Adrenal gland (tissue), 12 donors: ENCODE results near the gene MEF2C. TPM values are rescaled to one million over a fixed set of nuclear protein-coding genes. Genes with fewer than 3 reads are reported as not detected.

Experiments used
- DNase-seq, 7 donors: peaks; one replicate each; pipeline ENCODE4 v3.0.0-alpha.2; 2019 to 2020
- H3K27ac ChIP-seq, 5 donors: fragments of 200-600 bp; sonication (generic) in 4 of 5; 1 replicate in 3 of 5; 2 replicates in 2 of 5; pipeline versions ENCODE4 v1.5.1 to v1.8.0; 2016 to 2020; ENCODE audit warnings: mild to moderate bottlenecking in 1 of 5
- H3K27me3 ChIP-seq: fragments of 200-600 bp; 2 replicates; pipeline ENCODE4 v1.8.0; 2021
- H3K36me3 ChIP-seq, 2 donors: fragments of 200-600 bp; replicated peaks in 1 of 2; 1 replicate in 1 of 2; 2 replicates in 1 of 2; pipeline versions ENCODE4 v1.5.1 to v1.8.0; 2018 to 2022
- H3K4me1 ChIP-seq, 2 donors: fragments of 200-600 bp; replicated peaks in 1 of 2; 1 replicate in 1 of 2; 2 replicates in 1 of 2; pipeline versions ENCODE4 v1.5.1 to v1.8.0; 2018 to 2021
- H3K4me3 ChIP-seq, 4 donors: fragments of 200-600 bp; sonication (generic) in 3 of 4; one replicate each; pipeline ENCODE4 v1.5.1; 2016 to 2018
- H3K9me3 ChIP-seq, 3 donors: fragments of 200-600 bp; sonication (generic) in 1 of 3; replicated peaks in 1 of 3; 1 replicate in 2 of 3; 2 replicates in 1 of 3; pipeline versions ENCODE4 v1.5.1 to v1.8.0; 2016 to 2021
- POLR2A ChIP-seq, 2 donors: fragments of 450-650 bp; IDR thresholded peaks; one replicate each; pipeline ENCODE4 v1.6.1; 2017; ENCODE audit warnings: antibody characterized with exemption in 2 of 2, mild to moderate bottlenecking in 2 of 2, moderate library complexity in 1 of 2
- WGBS, 4 donors: extraction: QIAGEN DNeasy Blood & Tissue Kit in 2 of 4; methylation state at CpG; one replicate each; pipeline versions ENCODE4 v1.1.5 to v1.1.7; 2013 to 2017; 5-methylcytosine and 5-hydroxymethylcytosine counted together
- intact Hi-C, 2 donors: fragments of 100-400 bp; cut with DNase I; formaldehyde crosslinking; loops; one replicate each; pipeline versions ENCODE4 v1.14.1 to v1.15.0; 2022 to 2023
- polyA plus RNA-seq, 3 donors: library from polyadenylated mRNA; stranded (reverse); fragments of 200-250 nt in 2 of 3; fragments of 350-450 nt in 1 of 3; fragmentation: Illumina TruSeq in 1 of 3; extraction: RNeasy Lipid Tissue Mini Kit (QIAGEN cat#74804) in 1 of 3; gene quantifications; one replicate each; pipeline ENCODE4 v1.2.3, GENCODE V29; 2013 to 2014
- total RNA-seq, 9 donors: library from RNA; depleted of rRNA in 4 of 9; stranded (reverse); fragments of >200 nt in 4 of 9; fragments of 120-200 nt in 1 of 9; fragmentation: NEBNext Ultra II Directional in 1 of 9; extraction: Animal tissue kit (Norgen Biotek cat#: 25700) in 1 of 9; gene quantifications; one replicate each; pipeline versions ENCODE4 v1.1.0 to v1.2.4, GENCODE V29; 2013 to 2023
- TF ChIP-seq, protein P1 (sequence below), 6 experiments: fragments of 450-650 bp in 4 of 6; fragments of 200-600 bp in 2 of 6; sonication (generic) in 1 of 6; IDR thresholded peaks; 1 replicate in 5 of 6; 2 replicates in 1 of 6; pipeline versions ENCODE4 v1.5.1 to v1.8.0; 2016 to 2021; ENCODE audit warnings: antibody characterized with exemption in 6 of 6, mild to moderate bottlenecking in 2 of 6, moderate library complexity in 1 of 6
- donor health status: healthy with polysubstance abuse.
- donor health status: Bipolar disorder and iron deficiency.
- donor health status: DM: yes; HTN: yes; CAD: no.
- donor health status: DM: no; HTN: no; CAD: no.
- donor health status: DM: no; HTN: no; CAD: no.
- donor health status: DM: yes; HTN: yes; CAD: no.

MEF2C gene
- total and polyA plus RNA-seq, 12 donors: 26.8 to 172 (median 69.2) TPM

DNA sequence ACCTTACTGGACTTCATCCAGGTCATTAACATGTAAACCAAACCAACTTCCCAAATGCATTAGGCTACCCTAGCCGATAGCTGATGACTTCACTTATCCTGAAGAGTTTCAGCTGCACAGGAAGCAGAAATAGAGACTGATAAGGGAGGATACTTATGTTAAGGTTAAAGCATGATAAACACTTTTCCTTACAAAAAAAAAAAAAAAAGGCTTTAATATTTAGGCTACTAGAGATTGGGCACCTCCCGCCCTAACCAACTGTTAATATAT lies 1.6 kb upstream of the MEF2C start:
- DNase-seq: no peak
- H3K27ac ChIP-seq: peak overlapping the region; percentile 81 to 98 (median 90)
- H3K4me1 ChIP-seq: peaks cover 21 to 40% of the 10 kb centered on the region in 2 donors
- TF ChIP-seq POLR2A (IDR thresholded peaks at IDR 0.05): no peak
- TF ChIP-seq, protein P1, sequence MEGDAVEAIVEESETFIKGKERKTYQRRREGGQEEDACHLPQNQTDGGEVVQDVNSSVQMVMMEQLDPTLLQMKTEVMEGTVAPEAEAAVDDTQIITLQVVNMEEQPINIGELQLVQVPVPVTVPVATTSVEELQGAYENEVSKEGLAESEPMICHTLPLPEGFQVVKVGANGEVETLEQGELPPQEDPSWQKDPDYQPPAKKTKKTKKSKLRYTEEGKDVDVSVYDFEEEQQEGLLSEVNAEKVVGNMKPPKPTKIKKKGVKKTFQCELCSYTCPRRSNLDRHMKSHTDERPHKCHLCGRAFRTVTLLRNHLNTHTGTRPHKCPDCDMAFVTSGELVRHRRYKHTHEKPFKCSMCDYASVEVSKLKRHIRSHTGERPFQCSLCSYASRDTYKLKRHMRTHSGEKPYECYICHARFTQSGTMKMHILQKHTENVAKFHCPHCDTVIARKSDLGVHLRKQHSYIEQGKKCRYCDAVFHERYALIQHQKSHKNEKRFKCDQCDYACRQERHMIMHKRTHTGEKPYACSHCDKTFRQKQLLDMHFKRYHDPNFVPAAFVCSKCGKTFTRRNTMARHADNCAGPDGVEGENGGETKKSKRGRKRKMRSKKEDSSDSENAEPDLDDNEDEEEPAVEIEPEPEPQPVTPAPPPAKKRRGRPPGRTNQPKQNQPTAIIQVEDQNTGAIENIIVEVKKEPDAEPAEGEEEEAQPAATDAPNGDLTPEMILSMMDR (IDR thresholded peaks at IDR 0.05): no peak
- H3K27me3 ChIP-seq: no peaks in the 10 kb centered on the region
- 18 to 31% (median 26%) methylated on average over 2 of the region's 2 CpGs for WGBS, 4 donors
- intact Hi-C loops: loop anchor here (5.0 to 10.0 kb wide), 4 partner anchors 47 to 152 kb away; no protein-coding TSS in a partner anchor
- no peaks in the 10 kb centered on the region for H3K9me3 ChIP-seq
- peak overlapping the region in 2 of 4 donors; percentile 41 to 93 for H3K4me3 ChIP-seq
- no peaks in the 10 kb centered on the region for H3K36me3 ChIP-seq

DNA sequence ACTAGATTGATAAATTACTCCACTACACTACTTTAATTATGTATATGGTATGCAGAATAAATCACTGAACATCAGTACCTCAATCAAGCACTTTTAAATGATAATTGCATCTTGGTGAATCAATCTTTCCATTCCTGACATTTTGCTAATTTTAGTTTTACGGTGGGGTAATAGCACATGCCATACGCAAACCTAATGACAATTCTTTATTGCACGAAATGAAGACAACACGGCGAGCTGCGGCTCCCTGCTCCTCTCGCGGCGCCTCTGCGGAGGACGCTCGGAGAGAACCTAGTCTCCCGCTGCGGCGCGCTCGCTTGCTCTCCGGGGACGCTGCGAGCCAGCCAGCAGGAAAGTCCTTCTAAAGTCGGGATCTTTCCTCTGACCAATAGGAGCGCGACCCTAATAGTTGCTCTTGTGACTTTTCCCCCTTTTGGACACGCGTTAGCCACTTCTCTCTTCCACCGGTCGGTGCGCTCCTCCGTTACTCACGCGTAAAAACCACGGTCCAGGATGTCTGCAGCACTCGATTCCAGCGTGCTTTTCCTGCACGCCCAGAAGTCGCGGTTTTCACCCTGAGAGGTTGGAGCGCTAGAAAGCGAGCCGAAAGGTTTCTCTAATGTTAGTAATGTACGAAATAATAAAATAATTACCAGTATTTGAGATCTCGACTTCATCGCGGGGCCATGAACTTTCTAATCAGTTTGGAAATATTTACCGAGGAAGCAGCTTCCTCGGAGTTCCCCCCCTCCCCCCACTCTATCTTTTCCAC lies 1.0 kb upstream of the MEF2C start:
- Histone ChIP-seq H3K4me1 (peaks cover 21 to 45% of the 10 kb centered on the region in 2 donors), H3K27ac (peak overlapping the region; percentile 81 to 98 (median 90)), H3K36me3 (no peaks in the 10 kb centered on the region), H3K4me3 (peak overlapping the region; percentile 19 to 96 (median 67)), H3K9me3 (no peaks in the 10 kb centered on the region), H3K27me3 (no peaks in the 10 kb centered on the region)
- intact Hi-C loops: loop anchor here (5.0 to 10.0 kb wide), 4 partner anchors 47 to 152 kb away; no protein-coding TSS in a partner anchor
- WGBS, 4 donors: 0 to 1% (median 1%) methylated on average over 30 to 46 of the region's 46 CpGs
- DNase-seq: peak; percentile 71 to 85 (median 79)
- peak; percentile 77 to 87 for TF ChIP-seq POLR2A (IDR thresholded peaks at IDR 0.05)
- TF ChIP-seq, protein P1 (IDR thresholded peaks at IDR 0.05): peak in 2 of 6 experiments; percentile 26 to 36

DNA sequence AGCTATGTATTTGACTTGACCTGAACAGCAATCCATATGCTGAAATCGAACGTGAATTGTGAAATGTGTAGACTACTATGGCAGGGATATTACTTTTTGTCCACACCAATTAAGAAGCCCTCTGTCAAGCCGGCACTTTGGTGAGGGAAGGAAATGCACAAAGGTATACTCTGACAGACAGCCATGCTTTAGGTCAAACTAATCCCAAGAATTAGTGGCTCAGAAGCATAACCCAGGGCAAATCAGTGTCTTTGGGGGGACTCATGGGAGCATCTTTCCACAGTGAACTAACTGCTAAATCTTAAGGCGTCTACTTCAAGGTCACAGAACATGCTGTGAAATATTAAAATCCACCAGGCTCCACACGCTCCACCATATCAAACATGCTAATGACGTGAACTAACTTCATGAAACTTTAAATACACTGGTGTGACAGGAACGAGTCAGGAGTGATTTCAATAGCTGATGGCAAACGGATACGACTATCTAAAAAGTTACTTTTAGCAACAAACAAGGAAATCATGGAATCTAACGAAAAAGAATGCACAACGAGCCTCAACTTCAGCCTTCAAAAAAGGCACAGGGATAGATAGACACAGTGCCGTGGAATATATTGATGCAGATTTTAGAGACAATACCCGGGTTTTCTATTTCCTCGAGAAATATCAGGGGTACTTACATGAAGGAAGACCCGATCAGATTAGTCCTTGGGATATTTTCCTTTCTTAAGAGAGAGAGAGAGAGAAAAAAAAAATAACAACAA lies 527 bp downstream of the MEF2C start:
- Histone ChIP-seq H3K36me3 (no peaks in the 10 kb centered on the region), H3K27ac (peak overlapping the region; percentile 81 to 98 (median 90)), H3K9me3 (no peaks in the 10 kb centered on the region), H3K4me1 (peaks cover 21 to 51% of the 10 kb centered on the region in 2 donors), H3K27me3 (no peaks in the 10 kb centered on the region), H3K4me3 (peak overlapping the region in 3 of 4 donors; percentile 41 to 96 (median 93))
- TF ChIP-seq POLR2A (IDR thresholded peaks at IDR 0.05): no peak
- intact Hi-C loops: loop anchor here (5.0 to 10.0 kb wide), 4 partner anchors 45 to 150 kb away; no protein-coding TSS in a partner anchor
- 0 to 1% (median 0%) methylated on average over 15 of the region's 15 CpGs for WGBS, 4 donors
- peak in 2 of 7 donors; percentile 4 to 25 for DNase-seq

DNA sequence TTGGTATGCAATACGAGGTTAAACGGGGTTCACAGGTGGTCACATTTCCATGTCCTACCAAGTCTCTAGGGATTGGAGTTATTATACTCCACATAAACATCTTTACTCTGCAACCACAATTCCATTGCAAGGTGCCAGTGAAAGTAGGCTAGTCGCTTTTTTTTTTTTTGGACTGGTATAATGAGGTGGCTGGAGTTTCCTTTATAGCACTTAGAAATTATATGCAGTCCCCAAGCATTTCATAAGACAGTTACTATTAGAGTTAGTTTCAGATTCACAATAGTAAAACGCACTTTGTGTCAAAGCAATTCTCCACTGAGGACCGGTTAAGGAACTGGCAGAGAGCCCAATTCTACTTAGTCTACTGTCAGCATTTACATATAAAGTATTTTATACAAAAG lies 1.4 kb downstream of the MEF2C start:
- H3K9me3 ChIP-seq: no peaks in the 10 kb centered on the region
- H3K27me3 ChIP-seq: no peaks in the 10 kb centered on the region
- H3K4me1 ChIP-seq: peaks cover 24 to 53% of the 10 kb centered on the region in 2 donors
- TF ChIP-seq, protein P1 (IDR thresholded peaks at IDR 0.05): no peak
- peak in 1 of 2 donors; percentile 25 for TF ChIP-seq POLR2A (IDR thresholded peaks at IDR 0.05)
- WGBS, 4 donors: 5 to 11% (median 8%) methylated on average over 5 of the region's 5 CpGs
- H3K27ac ChIP-seq: peak overlapping the region; percentile 3 to 98 (median 90)
- H3K36me3 ChIP-seq: no peaks in the 10 kb centered on the region
- H3K4me3 ChIP-seq: peak overlapping the region in 2 of 4 donors; percentile 41 to 93
- intact Hi-C loops: loop anchor here (5.0 to 10.0 kb wide), 4 partner anchors 44 to 149 kb away; no protein-coding TSS in a partner anchor
- peak in 2 of 7 donors; percentile 19 to 37 for DNase-seq
